OCI-LY7 (cell line): Measurements from ENCODE around the gene DNHD1. TPM values are rescaled to one million over a fixed set of nuclear protein-coding genes. Genes with fewer than 3 reads are reported as not detected.
A peak's percentile ranks its signal among the peaks of the same experiment; 100 is the strongest.

Source experiments
- BruUV-seq: library from RNA; stranded (reverse); fragments of 400-500 nt; replicated peaks from 2 replicates; lab custom pipeline; 2021; lab: Mats Ljungman, UMichigan
- CTCF ChIA-PET: fragments of 300-600 bp; sonication (Branson Sonifier 250); formaldehyde crosslinking; loops from one replicate; lab custom pipeline; 2022; ENCODE audit warnings: antibody characterized with exemption; ENCODE audit not compliant: unreplicated experiment; lab: Charles Lee
- POLR2A ChIA-PET: fragments of 300-600 bp; sonication (Branson Sonifier 250); formaldehyde crosslinking; loops from one replicate; lab custom pipeline; 2022; ENCODE audit warnings: antibody characterized with exemption; lab: Charles Lee
- DNase-seq: peaks from one replicate; pipeline ENCODE4 v3.0.0-alpha.2; 2015; ENCODE audit warnings: low spot score
- H2AFZ ChIP-seq: fragments of 200-600 bp; sonication (generic), shearing (Covaris generic); 2 replicates; pipeline ENCODE4 v1.6.1; 2014; ENCODE audit warnings: mild to moderate bottlenecking, antibody characterized with exemption, low read length, moderate library complexity
- H3K27ac ChIP-seq: fragments of 200-600 bp; sonication (generic); 2 replicates; pipeline ENCODE4 v1.5.1; 2014; ENCODE audit warnings: mixed run types, low read depth, mild to moderate bottlenecking, moderate library complexity, low read length, inconsistent platforms; ENCODE audit not compliant: poor library complexity, severe bottlenecking
- H3K36me3 ChIP-seq: fragments of 200-600 bp; sonication (generic); 2 replicates; pipeline ENCODE4 v1.6.1; 2014; ENCODE audit warnings: mild to moderate bottlenecking, antibody characterized with exemption, low read length, moderate library complexity, mixed read lengths; ENCODE audit not compliant: insufficient read depth
- H3K4me1 ChIP-seq: fragments of 200-600 bp; sonication (generic); 2 replicates; pipeline ENCODE4 v1.5.1; 2014; ENCODE audit warnings: mild to moderate bottlenecking, low read length; ENCODE audit not compliant: insufficient read depth, poor library complexity, severe bottlenecking
- H3K4me2 ChIP-seq: fragments of 200-600 bp; sonication (generic); 2 replicates; pipeline ENCODE4 v1.6.1; 2014; ENCODE audit warnings: mild to moderate bottlenecking, low read length
- H3K4me3 ChIP-seq: fragments of 200-600 bp; sonication (generic); 2 replicates; pipeline ENCODE4 v1.5.1; 2014; ENCODE audit warnings: mild to moderate bottlenecking, low read depth, low read length; ENCODE audit not compliant: poor library complexity, severe bottlenecking
- H3K79me2 ChIP-seq: fragments of 200-600 bp; sonication (generic); 2 replicates; pipeline ENCODE4 v1.6.1; 2016; ENCODE audit warnings: low read depth, mild to moderate bottlenecking, low read length, moderate library complexity, mixed read lengths; ENCODE audit not compliant: insufficient read depth
- H3K9me2 ChIP-seq: fragments of 200-600 bp; sonication (generic); 2 replicates; pipeline ENCODE4 v1.6.1; 2016; ENCODE audit warnings: mild to moderate bottlenecking, low read length, mixed read lengths; ENCODE audit not compliant: insufficient read depth
- H3K9me3 ChIP-seq: fragments of 200-600 bp; sonication (generic); 2 replicates; pipeline ENCODE4 v1.6.1; 2014; ENCODE audit warnings: mild to moderate bottlenecking, mixed run types, low read length, mixed read lengths
- H4K20me1 ChIP-seq: fragments of 200-600 bp; sonication (generic); 2 replicates; pipeline ENCODE4 v1.6.1; 2014; ENCODE audit warnings: mild to moderate bottlenecking, antibody characterized with exemption, low read length, moderate library complexity, mixed read lengths; ENCODE audit not compliant: insufficient read depth
- EZH2phosphoT487 ChIP-seq: fragments of 200-600 bp; sonication (generic); IDR thresholded peaks from 2 replicates; pipeline ENCODE4 v1.6.1; 2018; ENCODE audit warnings: low read depth, borderline replicate concordance, mild to moderate bottlenecking, mixed run types, antibody characterized with exemption, low read length, moderate library complexity, mixed read lengths
- intact Hi-C: fragments of 100-400 bp; cut with micrococcal nuclease; formaldehyde crosslinking; loops from one replicate; pipeline ENCODE4 v1.10.0; 2022; ENCODE audit not compliant: unreplicated experiment
- total RNA-seq, 2 experiments: library from RNA; depleted of rRNA in 1 of 2; stranded (reverse); fragments of >200 nt in 1 of 2; shearing (Covaris generic) in 1 of 2; gene quantifications; 2 replicates each; pipeline ENCODE4 v1.2.3, GENCODE V29; 2014 to 2022
- TF ChIP-seq, protein P1 (sequence below): fragments of 200-600 bp; sonication (generic); conservative IDR thresholded peaks from 2 replicates; pipeline ENCODE4 v1.5.1; 2014; ENCODE audit warnings: mild to moderate bottlenecking, antibody characterized with exemption, low read length, moderate library complexity, mixed read lengths

DNHD1 gene
- total RNA-seq, 2 experiments from 2014 or later, result 24.3 to 52.7 TPM

DNA sequence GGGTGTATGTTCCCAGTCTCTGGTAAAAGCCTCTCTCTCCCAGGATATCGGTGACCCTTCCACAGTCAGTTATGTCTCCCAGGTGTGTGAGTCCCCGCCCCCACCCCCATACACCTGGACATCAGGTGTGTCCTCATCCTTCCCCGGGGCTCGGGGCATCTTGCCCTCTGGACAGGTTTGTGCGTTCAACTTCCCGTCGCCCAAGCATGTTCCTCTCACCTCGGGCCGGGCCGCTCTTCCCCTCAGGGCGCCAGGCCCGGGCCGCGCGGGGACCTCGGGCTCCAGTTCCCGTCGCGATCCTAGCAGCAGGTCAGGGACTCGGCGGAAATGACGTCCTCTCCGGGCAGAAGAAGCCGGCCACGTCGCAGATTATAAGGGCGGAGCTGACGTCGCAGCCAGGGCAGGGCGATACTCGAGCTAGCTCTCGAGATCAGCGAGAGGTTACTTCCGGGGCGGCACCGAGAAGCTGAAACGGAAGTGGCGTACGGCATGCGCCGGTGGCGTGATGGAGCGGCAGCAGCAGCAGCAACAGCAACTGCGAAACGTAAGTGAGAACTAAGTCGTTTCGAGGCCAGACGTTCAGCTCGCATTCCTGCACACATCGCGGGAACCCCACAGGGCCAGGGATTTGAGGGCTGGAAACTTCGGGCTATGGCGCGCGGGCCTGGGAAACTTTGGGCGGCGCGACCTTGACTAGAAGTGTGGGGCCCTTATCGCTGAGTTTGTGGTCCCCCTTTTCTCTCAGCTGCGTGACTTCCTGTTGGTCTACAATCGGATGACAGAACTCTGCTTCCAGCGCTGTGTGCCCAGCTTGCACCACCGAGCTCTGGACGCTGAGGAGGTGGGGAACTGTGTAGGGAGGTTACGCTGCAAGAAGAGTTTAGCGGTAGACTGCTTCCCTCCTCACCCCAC, 15.8 kb upstream of the DNHD1 start, which contains the start of the genes ARFIP2 and TIMM10B:
Gene ARFIP2, minus strand, starts transcription at position 320 of the 912 bp plus-strand sequence. CDS start 910 bp downstream, outside the sequence.
Gene TIMM10B, plus strand, starts transcription at position 490 of the 912 bp plus-strand sequence. Its CDS starts 16 bp downstream, at position 506.
- H2AFZ ChIP-seq, result peak within 1 kb of the TSS; percentile 60; the same call in 1 of the 2 replicates
- peak; percentile 99 for DNase-seq
- ChIA-PET CTCF (interaction anchor here (0.5 to 1.4 kb wide), 5 partner anchors 9 to 134 kb away, joined by 3 to 4 read pairs (median 3); no protein-coding TSS in a partner anchor), POLR2A (interaction anchor here (0.6 to 2.1 kb wide), 19 partner anchors 8 to 205 kb away, joined by 3 to 13 read pairs (median 4); partner anchors contain the start of genes APBB1, MRPL17 and TRIM3)
- intact Hi-C loops, result loop anchor here (1.0 to 5.0 kb wide), 2 partner anchors 91 to 121 kb away; partner anchors contain the start of genes ILK, RRP8 and SMPD1
- TF ChIP-seq, protein P1, sequence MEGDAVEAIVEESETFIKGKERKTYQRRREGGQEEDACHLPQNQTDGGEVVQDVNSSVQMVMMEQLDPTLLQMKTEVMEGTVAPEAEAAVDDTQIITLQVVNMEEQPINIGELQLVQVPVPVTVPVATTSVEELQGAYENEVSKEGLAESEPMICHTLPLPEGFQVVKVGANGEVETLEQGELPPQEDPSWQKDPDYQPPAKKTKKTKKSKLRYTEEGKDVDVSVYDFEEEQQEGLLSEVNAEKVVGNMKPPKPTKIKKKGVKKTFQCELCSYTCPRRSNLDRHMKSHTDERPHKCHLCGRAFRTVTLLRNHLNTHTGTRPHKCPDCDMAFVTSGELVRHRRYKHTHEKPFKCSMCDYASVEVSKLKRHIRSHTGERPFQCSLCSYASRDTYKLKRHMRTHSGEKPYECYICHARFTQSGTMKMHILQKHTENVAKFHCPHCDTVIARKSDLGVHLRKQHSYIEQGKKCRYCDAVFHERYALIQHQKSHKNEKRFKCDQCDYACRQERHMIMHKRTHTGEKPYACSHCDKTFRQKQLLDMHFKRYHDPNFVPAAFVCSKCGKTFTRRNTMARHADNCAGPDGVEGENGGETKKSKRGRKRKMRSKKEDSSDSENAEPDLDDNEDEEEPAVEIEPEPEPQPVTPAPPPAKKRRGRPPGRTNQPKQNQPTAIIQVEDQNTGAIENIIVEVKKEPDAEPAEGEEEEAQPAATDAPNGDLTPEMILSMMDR, result no peak
- no peak for TF ChIP-seq EZH2phosphoT487
- peaks cover 22% of the 10 kb centered on the region for H3K4me1 ChIP-seq
- peaks cover 10% of the 10 kb centered on the region; the same call in 1 of the 2 replicates for H4K20me1 ChIP-seq
- no peaks in the 10 kb centered on the region for H3K9me3 ChIP-seq
- peak within 1 kb of the TSS; percentile 70 for H3K27ac ChIP-seq
- H3K9me2 ChIP-seq, result no peaks in the 10 kb centered on the region
- peaks cover 76% of the 10 kb centered on the region for H3K36me3 ChIP-seq
- BruUV-seq, result no TSS peak
- peak within 1 kb of the TSS; percentile 96 for H3K4me3 ChIP-seq
- peak within 1 kb of the TSS; percentile 94 for H3K4me2 ChIP-seq
- peaks cover 38% of the 10 kb centered on the region for H3K79me2 ChIP-seq

DNA sequence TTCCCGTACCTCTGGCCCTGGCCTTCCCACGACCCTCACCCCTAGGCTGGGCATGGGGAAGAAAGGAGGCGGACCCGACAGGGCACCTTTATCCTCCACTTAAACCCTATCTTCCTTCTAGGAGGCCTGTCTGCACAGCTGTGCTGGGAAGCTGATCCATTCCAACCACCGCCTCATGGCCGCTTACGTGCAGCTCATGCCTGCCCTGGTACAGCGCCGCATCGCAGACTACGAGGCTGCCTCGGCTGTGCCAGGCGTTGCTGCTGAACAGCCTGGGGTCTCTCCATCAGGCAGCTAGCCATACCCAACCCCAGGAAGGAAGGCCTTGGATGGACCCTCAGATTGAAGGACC, 15.2 kb upstream of the DNHD1 start:
- peak overlapping the region; percentile 70 for H3K27ac ChIP-seq
- no peaks in the 10 kb centered on the region for H3K9me2 ChIP-seq
- peaks cover 22% of the 10 kb centered on the region for H3K4me1 ChIP-seq
- H3K79me2 ChIP-seq, result peaks cover 38% of the 10 kb centered on the region
- POLR2A ChIA-PET, result interaction anchor here (0.6 to 2.1 kb wide), 20 partner anchors 8 to 201 kb away, joined by 3 to 13 read pairs (median 4); partner anchors contain the start of genes APBB1, MRPL17, TPP1 and TRIM3
- peaks cover 10% of the 10 kb centered on the region; the same call in 1 of the 2 replicates for H4K20me1 ChIP-seq
- peak overlapping the region; percentile 94 for H3K4me2 ChIP-seq
- no peaks in the 10 kb centered on the region for H3K9me3 ChIP-seq
- H3K36me3 ChIP-seq, result peaks cover 78% of the 10 kb centered on the region
- intact Hi-C loops, result loop anchor here (1.0 to 5.0 kb wide), 2 partner anchors 92 to 120 kb away; partner anchors contain the start of genes ILK, RRP8 and SMPD1
- no peak for DNase-seq
- H3K4me3 ChIP-seq, result peak overlapping the region; percentile 96
- TF ChIP-seq, protein P1, result no peak
- TF ChIP-seq EZH2phosphoT487, result no peak
- H2AFZ ChIP-seq, result peak overlapping the region; percentile 24; the same call in 1 of the 2 replicates
- BruUV-seq, result no TSS peak
- CTCF ChIA-PET, result interaction anchor here (0.6 to 1.4 kb wide), 2 partner anchors 10 to 26 kb away, joined by 3 to 4 read pairs; no protein-coding TSS in a partner anchor
